ENCODE results near the gene RALGAPB.
"Not testable (repeated sequence)": the region's sequence is repeated elsewhere in the genome, so short reads cannot be mapped to it uniquely, and the experiment has no call there.

RALGAPB gene

GRCh38 chr20:38498909-38499308, 26.3 kb downstream of the RALGAPB start:
- no peak for DNase-seq

GRCh38 chr20:38499366-38499765, 26.7 kb downstream of the RALGAPB start:
- no peak for DNase-seq

DNA sequence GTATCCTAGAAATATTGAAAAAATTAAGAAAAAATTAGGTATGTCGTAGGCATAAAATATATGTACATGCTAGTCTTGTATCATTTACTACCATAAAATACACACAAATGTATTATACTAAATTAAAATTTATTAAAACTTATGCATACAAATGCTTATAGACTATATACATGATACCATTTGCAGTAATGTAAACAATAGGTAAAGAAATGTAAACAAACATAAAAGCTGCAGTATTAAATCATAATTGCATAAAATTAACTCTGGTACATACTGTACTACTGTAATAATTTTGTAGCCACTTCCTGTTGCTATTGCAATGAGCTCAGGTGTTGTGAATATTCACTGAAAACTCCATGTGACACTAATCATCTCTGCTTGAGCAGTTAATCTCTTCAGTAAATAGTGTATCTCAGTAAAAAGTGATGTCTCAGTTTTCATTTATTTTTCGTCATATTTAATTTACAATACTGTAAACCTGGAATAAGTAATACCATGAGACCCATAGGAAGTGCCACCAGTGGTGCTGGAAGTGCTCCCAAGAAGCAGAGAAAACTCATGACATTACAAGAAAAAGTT, 29.3 kb downstream of the RALGAPB start:
- DNase-seq, result no peak

DNA sequence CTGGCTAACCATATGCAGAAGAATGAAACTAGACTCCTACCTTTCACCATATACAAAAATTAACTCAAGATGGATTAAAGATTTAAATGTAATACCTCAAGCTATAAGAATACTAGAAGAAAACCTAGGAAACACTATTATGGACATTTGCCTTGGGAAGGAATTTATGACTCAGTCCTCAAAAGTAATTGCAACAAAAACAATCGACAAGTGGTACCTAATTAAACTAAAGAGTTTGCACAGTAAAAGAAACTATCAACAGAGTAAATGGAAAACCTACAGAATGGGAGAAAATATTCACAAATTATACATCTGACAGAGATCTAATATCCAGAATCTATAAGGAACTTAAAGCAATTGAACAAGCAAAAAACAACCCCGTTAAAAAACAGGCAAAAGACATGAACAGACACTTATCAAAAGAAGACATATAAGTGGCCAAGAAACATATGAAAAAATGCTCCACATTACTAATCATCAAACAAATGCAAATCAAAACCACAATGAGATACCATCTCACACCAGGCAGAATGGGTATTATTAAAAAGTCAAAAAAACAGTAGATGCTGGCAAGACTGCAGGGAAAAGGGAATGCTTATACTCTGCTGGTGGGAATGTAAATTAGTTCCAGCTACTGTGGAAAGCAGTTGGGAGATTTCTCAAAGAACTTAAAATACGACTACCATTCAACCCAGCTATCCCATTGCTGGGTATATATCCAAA, 31.9 kb downstream of the RALGAPB start:
- DNase-seq, result no peak

DNA sequence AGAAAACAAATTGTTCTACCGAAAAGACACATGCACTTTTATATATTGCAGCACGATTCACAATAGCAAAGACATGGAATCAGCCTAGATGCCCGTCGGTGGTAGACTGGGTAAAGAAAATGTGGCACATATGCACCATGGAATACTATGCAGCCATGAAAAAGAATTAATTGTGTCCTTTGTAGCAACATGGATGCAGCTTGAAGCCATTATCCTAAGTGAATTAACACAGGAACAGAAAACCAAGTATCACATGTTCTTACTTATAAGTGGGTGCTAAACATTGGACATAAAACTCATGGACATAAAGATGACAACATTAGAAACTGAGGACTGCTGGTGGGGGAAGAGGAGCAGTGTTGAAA, 32.4 kb downstream of the RALGAPB start:
- no peak for DNase-seq

- DNase-seq, result not testable (repeated sequence)
These were observed 39.1 kb downstream of the RALGAPB start for GRCh38 chr20:38511726-38512125.

- no peak for DNase-seq
These were observed 41.5 kb downstream of the RALGAPB start for GRCh38 chr20:38514185-38514584.

DNA sequence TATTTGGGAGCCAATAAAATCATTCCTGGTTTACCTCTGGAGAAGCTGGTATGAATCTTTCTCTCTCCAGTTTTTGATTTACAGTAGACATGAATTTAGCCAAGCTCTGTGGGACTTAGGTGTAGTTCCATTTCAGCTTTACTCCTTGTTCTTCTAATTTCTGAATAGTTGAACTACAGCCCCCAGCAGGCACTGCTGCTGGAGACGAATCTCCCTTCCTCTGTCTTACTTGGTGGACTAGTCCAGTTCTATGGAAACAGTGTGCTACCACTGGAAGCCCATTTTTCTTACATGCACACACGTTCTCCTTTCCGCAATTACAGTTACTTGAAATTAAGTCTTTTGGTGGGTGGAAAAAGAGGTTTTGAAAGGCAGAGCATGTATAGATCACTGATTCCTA, 42.3 kb downstream of the RALGAPB start:
- no peak for DNase-seq

- no peak for DNase-seq
These were observed 43.0 kb downstream of the RALGAPB start for GRCh38 chr20:38515631-38516030.

GRCh38 chr20:38519426-38519825, 46.8 kb downstream of the RALGAPB start:
- DNase-seq, result no peak

DNA sequence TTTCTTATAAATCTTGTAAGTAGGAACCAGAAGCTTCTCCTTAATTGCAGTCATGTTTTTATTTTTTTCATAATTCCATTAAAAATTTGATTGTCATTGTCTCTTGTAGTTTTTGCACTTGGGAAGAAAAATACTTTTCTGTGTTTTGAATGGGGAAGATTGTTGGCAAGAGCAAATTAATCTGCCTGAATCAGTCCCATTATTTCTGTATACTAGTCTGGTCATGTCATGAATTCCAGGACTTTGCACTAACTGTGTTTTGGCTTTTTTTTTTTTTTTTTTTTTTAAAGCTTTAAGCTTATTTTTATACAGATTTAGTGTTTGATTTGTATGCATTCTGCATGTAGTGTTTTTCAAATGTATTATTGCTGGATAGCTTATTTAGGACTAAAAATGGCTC, 47.6 kb downstream of the RALGAPB start:
- no peak for DNase-seq

GRCh38 chr20:38523697-38524096, 51.1 kb downstream of the RALGAPB start:
- no peak for DNase-seq

DNA sequence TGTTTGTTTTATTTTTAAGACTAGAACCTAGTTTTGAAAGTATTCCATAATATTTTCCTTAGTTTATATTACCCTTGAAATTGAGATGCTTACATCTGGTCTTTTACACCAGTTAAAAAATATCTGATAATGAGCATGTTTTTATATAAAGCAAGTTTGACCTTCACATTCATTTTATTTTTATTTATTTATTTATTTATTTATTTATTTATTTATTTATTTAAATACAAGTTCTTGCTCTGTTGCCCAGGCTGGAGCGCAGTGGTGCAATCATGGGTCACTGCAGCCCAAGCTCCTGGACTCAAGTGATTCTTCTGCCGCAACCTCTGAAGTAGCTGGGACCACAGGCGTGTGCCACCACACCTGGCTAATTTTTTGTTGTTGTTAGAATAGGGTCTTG, 55.5 kb downstream of the RALGAPB start:
- no peak for DNase-seq

GRCh38 chr20:38531021-38531420, 58.4 kb downstream of the RALGAPB start:
- no peak for DNase-seq

DNA sequence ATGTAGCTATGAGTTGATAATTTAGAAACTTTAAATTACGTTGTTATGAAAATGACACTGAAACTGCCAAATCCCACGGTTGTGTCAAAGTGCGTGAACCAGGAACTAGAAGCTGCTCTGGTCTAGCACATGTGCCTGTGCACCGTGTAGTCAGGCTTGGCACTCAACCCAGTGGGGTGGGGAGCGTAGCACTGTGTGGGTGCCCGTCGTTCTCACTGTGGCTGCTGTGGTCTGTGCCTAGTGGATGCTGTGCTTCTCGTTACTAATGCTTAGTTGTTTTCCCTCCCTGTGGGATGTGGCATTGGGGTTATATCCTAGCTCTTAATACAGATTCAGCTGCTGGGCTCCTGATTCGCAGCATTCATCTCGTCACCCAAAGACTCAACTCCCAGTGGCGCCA, 62.1 kb downstream of the RALGAPB start:
- no peak for DNase-seq

DNA sequence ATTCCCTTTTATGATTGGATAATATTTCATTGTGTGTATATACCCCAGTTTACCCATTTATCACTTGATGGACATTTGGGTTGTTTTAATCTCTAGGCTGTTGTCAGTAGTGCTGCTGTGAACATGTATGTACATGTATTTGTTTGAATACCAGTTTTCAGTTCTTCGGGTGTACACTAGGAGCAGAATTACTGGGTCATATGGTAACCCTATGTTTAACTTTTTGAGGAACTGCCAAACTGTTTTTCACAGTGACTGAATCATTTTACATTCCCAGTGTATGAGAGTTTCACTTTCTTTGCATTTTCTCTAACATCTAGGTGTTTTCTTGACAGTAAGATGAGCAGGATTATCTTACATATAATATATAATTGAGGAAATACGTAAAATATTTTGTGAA, 63.7 kb downstream of the RALGAPB start:
- DNase-seq, result no peak

DNA sequence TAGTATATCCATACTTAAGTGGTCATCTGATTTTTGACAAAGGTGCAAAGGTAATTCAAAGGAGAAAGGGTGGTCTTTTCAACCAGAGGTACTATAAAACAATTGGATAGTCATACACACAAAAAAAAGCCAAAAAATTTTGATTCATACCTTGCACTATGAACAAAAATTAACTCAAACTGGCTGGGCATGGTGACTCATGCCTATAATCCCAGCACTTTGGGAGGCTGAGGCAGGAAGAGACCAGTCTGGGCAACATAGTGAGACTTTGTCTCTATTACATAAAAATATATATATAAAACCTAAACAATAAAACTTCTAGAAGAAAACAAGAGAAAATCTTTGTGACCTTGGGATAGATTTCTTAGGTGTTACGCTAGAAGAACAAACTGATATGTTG, 64.5 kb downstream of the RALGAPB start:
- no peak for DNase-seq

GRCh38 chr20:38538789-38539188, 66.1 kb downstream of the RALGAPB start:
- no peak for DNase-seq

DNA sequence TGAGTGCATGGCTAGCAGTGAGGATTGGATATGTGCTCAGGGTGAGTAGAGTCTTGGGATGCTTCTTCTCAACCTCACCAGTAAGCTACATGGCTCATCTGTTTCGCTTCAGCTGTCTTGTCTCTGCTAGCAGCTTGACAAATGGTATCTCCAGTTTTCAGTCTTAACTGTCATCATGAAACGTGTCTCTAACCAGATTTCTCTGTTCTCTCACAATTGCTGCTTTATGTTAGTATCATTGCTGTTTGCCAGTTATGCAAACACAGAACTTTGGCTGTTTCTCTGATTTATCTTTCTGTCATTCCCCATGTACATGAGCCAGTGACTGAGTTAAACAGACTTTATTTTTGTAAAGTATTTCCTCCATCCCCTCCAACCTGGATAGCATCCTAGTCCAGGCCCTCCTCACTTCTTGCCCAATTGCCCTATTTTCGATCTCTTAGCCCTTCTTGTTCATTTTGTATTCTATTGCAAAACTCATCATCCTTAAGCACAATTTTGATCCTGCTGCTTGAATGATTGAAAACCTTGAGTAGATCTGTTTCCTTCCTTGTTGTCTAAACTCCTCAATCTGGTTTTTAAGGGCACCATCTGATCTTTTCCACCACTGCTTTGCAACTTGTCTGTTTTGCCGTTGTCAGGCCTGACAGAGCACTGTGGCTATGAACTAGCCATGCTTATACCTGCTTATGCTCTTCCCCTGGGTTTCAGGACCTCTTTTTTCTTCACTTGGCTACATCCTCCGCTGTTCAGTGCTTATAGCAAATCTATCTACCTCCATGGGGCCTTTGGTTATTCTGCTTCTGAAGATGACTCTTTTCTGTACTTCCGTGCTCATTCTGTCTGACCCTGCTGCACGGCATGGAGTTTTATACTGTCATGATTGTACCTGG, 70.6 kb downstream of the RALGAPB start:
- no peak for DNase-seq

DNA sequence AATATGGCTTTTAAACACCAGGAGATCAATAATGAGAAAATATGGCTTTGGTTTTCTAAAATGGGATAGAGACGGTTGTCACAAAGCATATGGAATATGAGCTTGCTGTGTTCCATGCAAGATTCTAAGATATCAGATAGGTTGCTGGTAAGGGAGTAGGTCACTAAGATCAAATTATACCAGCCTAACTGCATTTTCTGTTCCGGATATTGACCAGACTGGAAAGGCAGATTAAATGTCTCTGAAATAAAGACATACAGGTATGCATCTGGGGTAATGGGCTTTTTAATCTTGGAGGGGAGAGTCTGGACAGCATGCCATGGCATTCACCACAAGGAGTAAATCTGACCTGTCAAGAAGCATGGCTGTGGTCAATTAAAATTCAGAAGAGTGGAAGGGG, 73.1 kb downstream of the RALGAPB start:
- no peak for DNase-seq

DNA sequence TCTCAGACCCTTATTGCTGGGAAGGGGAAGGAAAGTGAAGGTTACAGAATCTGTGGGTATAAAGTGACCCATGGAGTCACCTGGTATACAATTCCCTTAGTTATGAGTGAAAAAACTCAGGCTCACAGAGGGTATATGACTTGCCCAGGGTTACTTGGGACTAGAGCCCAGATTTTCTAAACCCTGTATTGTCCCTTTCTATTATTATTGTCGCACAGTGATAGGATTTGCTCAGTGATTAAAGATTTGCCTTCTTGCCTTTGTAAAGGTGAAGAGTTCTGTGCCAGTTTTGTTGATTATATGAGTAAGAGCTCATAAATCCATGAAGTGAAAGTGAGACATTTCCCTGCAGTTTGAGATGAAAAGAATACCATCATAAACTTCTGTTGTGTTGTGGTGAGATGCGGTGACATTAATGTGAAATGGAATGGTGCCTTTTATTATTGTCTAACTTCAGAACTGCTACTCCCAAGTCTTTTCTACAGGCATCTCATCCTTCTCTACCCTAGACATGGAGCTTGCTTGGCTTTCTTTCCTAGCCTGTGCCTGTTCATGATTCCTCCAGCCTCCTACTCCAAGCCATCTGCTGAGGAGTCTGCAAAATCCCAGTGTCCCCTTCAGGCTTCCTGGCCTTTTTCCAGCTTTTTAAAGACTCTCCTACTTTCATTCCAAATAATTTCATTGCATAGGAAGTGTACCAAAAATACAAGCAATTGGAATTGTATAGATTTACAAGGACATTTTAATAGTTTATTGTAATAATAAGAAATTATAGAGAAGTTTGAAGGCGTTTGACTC, 74.8 kb downstream of the RALGAPB start:
- DNase-seq, result no peak

DNA sequence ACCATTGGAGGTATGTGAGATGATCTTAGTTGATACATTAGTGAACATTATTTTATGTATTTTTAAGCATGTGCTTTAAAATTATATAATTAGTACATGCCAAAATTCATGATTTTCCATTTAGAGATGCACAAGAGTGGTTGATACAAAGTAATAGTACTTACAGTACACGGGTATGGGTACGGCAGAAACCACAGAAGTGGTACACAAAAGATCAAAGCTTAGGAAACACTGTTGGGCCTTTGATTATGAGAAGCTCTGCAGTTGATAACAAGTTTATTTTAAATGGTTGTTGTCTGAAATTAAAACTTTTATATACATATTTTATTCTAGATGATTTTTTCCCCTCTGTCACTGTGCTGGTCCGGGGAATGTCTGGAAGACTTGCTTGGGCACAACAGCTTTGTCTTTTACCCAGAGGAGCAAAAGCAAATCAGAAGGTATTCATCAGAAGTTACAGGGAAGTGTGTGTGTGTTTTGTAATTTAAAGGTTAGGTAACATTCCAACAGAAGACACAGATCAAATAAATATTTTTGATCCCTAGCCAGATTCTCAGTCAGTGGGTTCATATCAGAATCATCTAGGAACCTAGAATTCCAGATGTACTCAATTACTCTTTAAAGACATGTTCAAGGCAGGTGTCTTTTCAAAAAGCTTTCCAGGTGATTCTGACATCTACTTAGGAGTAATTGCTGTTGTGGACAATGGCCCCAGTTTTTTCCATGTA, 75.9 kb downstream of the RALGAPB start:
- DNase-seq, result no peak
